Cardiac fibroblast (primary cell): ENCODE data around the gene NUP50.

ENCODE experiments used
- DNase-seq, 2 donors: peaks; one replicate each; pipeline versions ENCODE4 v3.0.0 to v3.0.0-alpha.2; 2010; ENCODE audit warnings: low read depth in 2 of 2
- H3K4me3 ChIP-seq, 2 donors: replicated peaks in 1 of 2; 1 replicate in 1 of 2; 2 replicates in 1 of 2; pipeline ENCODE4 v1.5.1; 2011; ENCODE audit warnings: low read depth in 2 of 2, low read length in 2 of 2, mild to moderate bottlenecking in 2 of 2, moderate library complexity in 1 of 2
- CTCF ChIP-seq: IDR thresholded peaks from one replicate; pipeline ENCODE4 v1.5.1; 2011; ENCODE audit warnings: low read depth, mild to moderate bottlenecking, low read length, inconsistent platforms

The NUP50 gene

GRCh38 chr22:45166932-45167331 lies 3.2 kb downstream of the NUP50 start:
- no peak overlapping the region for H3K4me3 ChIP-seq
- no peak for TF ChIP-seq CTCF
- no peak for DNase-seq

GRCh38 chr22:45169591-45170466 lies 6.1 kb downstream of the NUP50 start:
- H3K4me3 ChIP-seq = no peak overlapping the region
- no peak for DNase-seq
- TF ChIP-seq CTCF = no peak

- DNase-seq = no peak
- H3K4me3 ChIP-seq = no peak overlapping the region
- no peak for TF ChIP-seq CTCF
Measured at GRCh38 chr22:45171830-45172229, 8.1 kb downstream of the NUP50 start.

- no peak for DNase-seq
- TF ChIP-seq CTCF = no peak
- no peak overlapping the region for H3K4me3 ChIP-seq
Measured at GRCh38 chr22:45172881-45173585, 9.3 kb downstream of the NUP50 start.

GRCh38 chr22:45179276-45180049 lies 15.7 kb downstream of the NUP50 start:
- TF ChIP-seq CTCF = no peak
- DNase-seq = no peak
- no peak overlapping the region for H3K4me3 ChIP-seq

GRCh38 chr22:45180146-45180679 lies 16.5 kb downstream of the NUP50 start:
- TF ChIP-seq CTCF = no peak
- H3K4me3 ChIP-seq = no peak overlapping the region
- DNase-seq = no peak
